Astrocyte (in vitro differentiated cells and primary cell): ENCODE measurements around the gene C19orf33. TPM values are rescaled to one million over a fixed set of nuclear protein-coding genes. Genes with fewer than 3 reads are reported as not detected.
A peak's percentile ranks its signal among the peaks of the same experiment; 100 is the strongest.

Source experiments
- DNase-seq: peaks from one replicate; pipeline ENCODE4 v3.0.0-alpha.2; 2010; ENCODE audit warnings: low read depth
- FAIRE-seq: peaks from 2 replicates; lab custom pipeline; 2011; peaks lifted over from hg19 to GRCh38; lab: Jason Lieb, UNC
- H2AFZ ChIP-seq: 2 replicates; pipeline ENCODE4 v1.6.0; 2012; ENCODE audit warnings: low read depth, low read length, inconsistent platforms
- H3K27ac ChIP-seq: 2 replicates; pipeline ENCODE4 v1.5.1; 2011; ENCODE audit warnings: low read depth, low read length, inconsistent platforms
- H3K27me3 ChIP-seq: 2 replicates; pipeline ENCODE4 v1.6.0; 2011; ENCODE audit warnings: low read length, inconsistent platforms; ENCODE audit not compliant: insufficient read depth
- H3K36me3 ChIP-seq: 2 replicates; pipeline ENCODE4 v1.5.1; 2011; ENCODE audit warnings: low read length, inconsistent platforms; ENCODE audit not compliant: insufficient read depth
- H3K4me1 ChIP-seq: 2 replicates; pipeline ENCODE4 v1.5.1; 2011; ENCODE audit warnings: low read length, inconsistent platforms; ENCODE audit not compliant: insufficient read depth
- H3K4me2 ChIP-seq: 2 replicates; pipeline ENCODE4 v1.6.0; 2012; ENCODE audit warnings: low read length, inconsistent platforms
- H3K4me3 ChIP-seq: 2 replicates; pipeline ENCODE4 v1.5.1; 2011; ENCODE audit warnings: low read depth, mild to moderate bottlenecking, low read length, inconsistent platforms; ENCODE audit not compliant: insufficient read depth
- H3K79me2 ChIP-seq: 2 replicates; pipeline ENCODE4 v1.6.0; 2012; ENCODE audit warnings: mild to moderate bottlenecking, low read length, inconsistent platforms; ENCODE audit not compliant: insufficient read depth
- H3K9ac ChIP-seq: 2 replicates; pipeline ENCODE4 v1.6.0; 2012; ENCODE audit warnings: mild to moderate bottlenecking, low read length, inconsistent platforms
- H3K9me3 ChIP-seq: 2 replicates; pipeline ENCODE4 v1.5.1; 2012; ENCODE audit warnings: low read depth, mild to moderate bottlenecking, low read length, inconsistent platforms; ENCODE audit not compliant: insufficient read depth
- H4K20me1 ChIP-seq: 2 replicates; pipeline ENCODE4 v1.6.0; 2012; ENCODE audit warnings: low read length, inconsistent platforms; ENCODE audit not compliant: insufficient read depth
- H3K27ac Mint-ChIP-seq: one replicate; pipeline ENCODE4 v1.8.0; 2021; ENCODE audit warnings: mild to moderate bottlenecking, mixed read lengths; ENCODE audit not compliant: unreplicated experiment
- H3K27me3 Mint-ChIP-seq: one replicate; pipeline ENCODE4 v1.8.0; 2021; ENCODE audit warnings: low read depth, mixed read lengths; ENCODE audit not compliant: unreplicated experiment
- H3K36me3 Mint-ChIP-seq: one replicate; pipeline ENCODE4 v1.8.0; 2021; ENCODE audit warnings: low read depth, mixed read lengths; ENCODE audit not compliant: unreplicated experiment
- H3K4me1 Mint-ChIP-seq: one replicate; pipeline ENCODE4 v1.8.0; 2021; ENCODE audit warnings: low read depth, mixed read lengths; ENCODE audit not compliant: unreplicated experiment
- H3K4me3 Mint-ChIP-seq: one replicate; pipeline ENCODE4 v1.8.0; 2021; ENCODE audit warnings: mild to moderate bottlenecking, moderate library complexity, mixed read lengths; ENCODE audit not compliant: unreplicated experiment
- H3K9me3 Mint-ChIP-seq: one replicate; pipeline ENCODE4 v1.8.0; 2021; ENCODE audit warnings: mild to moderate bottlenecking, mixed read lengths; ENCODE audit not compliant: unreplicated experiment
- EZH2 ChIP-seq: IDR thresholded peaks from 2 replicates; pipeline ENCODE4 v1.6.1; 2012; ENCODE audit warnings: mild to moderate bottlenecking, low read length, inconsistent platforms; ENCODE audit not compliant: insufficient read depth
- total RNA-seq: library from RNA; stranded (reverse); gene quantifications from 2 replicates; pipeline ENCODE4 v1.2.1, GENCODE V29; 2021
- TF ChIP-seq, protein P1 (sequence below): IDR thresholded peaks from 2 replicates; pipeline ENCODE4 v1.5.1; 2011; ENCODE audit warnings: low read depth, mild to moderate bottlenecking, inconsistent platforms, low read length, moderate library complexity; ENCODE audit not compliant: insufficient read depth

Gene C19orf33
- total RNA-seq, 1 donor from 2014 or later, result 5.8 TPM

DNA sequence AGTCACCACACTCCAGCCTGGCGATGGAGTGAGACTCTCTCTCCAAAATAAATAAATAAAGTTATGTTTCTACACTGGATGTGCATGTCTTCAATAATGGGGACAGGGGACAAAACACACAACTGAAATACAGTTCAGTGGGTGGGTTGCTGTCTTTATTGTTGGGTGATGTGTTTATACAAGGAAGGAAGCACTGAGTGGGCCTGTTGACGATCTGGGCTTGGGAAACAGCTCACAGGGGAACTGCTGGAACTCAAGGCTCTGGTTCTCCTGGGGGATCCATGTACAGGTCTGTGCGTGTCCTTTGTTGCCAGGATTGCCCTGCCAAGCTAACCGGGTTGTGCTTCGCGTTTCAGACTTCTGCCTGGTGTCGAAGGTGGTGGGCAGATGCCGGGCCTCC is 20.8 kb upstream of the C19orf33 start:
- Histone ChIP-seq H3K4me2 (no peak overlapping the region), H3K9me3 (no peaks in the 10 kb centered on the region), H3K4me1 (peaks cover 16% of the 10 kb centered on the region), H3K4me3 (no peak overlapping the region), H3K36me3 (no peaks in the 10 kb centered on the region), H3K27ac (no peak overlapping the region), H4K20me1 (no peaks in the 10 kb centered on the region), H3K9ac (no peak overlapping the region), H3K27me3 (no peaks in the 10 kb centered on the region), H2AFZ (no peak overlapping the region), H3K79me2 (no peaks in the 10 kb centered on the region)
- Mint-ChIP-seq H3K4me3 (no peak overlapping the region), H3K27ac (no peak overlapping the region), H3K27me3 (no peaks in the 10 kb centered on the region), H3K36me3 (peaks cover 6% of the 10 kb centered on the region), H3K4me1 (peaks cover 5% of the 10 kb centered on the region), H3K9me3 (no peaks in the 10 kb centered on the region)
- FAIRE-seq (no peak), DNase-seq (no peak)
- no peak for TF ChIP-seq EZH2
- TF ChIP-seq, protein P1, sequence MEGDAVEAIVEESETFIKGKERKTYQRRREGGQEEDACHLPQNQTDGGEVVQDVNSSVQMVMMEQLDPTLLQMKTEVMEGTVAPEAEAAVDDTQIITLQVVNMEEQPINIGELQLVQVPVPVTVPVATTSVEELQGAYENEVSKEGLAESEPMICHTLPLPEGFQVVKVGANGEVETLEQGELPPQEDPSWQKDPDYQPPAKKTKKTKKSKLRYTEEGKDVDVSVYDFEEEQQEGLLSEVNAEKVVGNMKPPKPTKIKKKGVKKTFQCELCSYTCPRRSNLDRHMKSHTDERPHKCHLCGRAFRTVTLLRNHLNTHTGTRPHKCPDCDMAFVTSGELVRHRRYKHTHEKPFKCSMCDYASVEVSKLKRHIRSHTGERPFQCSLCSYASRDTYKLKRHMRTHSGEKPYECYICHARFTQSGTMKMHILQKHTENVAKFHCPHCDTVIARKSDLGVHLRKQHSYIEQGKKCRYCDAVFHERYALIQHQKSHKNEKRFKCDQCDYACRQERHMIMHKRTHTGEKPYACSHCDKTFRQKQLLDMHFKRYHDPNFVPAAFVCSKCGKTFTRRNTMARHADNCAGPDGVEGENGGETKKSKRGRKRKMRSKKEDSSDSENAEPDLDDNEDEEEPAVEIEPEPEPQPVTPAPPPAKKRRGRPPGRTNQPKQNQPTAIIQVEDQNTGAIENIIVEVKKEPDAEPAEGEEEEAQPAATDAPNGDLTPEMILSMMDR, result no peak

DNA sequence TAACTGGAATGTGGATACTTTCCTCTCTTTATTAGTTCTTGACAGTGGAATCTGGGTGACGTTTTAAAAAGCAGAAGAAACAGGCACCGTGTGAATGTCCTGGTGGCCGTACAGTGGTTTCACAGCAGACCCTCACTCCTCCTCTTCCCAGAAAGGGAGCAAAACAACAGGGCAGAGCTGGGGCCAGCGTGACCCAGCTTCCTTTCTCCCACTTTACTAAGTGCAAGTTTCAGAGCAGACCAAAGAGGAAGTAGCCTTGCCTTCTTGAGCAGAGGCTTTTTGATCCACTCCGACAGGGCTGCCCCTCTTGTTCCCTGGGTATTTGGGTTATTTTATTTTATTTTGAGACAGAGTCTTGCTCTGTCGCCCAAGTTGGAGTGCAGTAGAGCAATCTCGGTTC is 19.6 kb upstream of the C19orf33 start:
- FAIRE-seq (no peak), DNase-seq (no peak)
- H3K27ac Mint-ChIP-seq, result no peak overlapping the region
- no peak overlapping the region for H3K4me3 Mint-ChIP-seq
- peaks cover 8% of the 10 kb centered on the region for H3K36me3 Mint-ChIP-seq
- Histone ChIP-seq H4K20me1 (no peaks in the 10 kb centered on the region), H3K27me3 (no peaks in the 10 kb centered on the region), H3K27ac (no peak overlapping the region), H3K4me1 (peaks cover 15% of the 10 kb centered on the region), H3K4me2 (no peak overlapping the region), H2AFZ (no peak overlapping the region), H3K4me3 (no peak overlapping the region), H3K9me3 (no peaks in the 10 kb centered on the region), H3K9ac (no peak overlapping the region), H3K36me3 (no peaks in the 10 kb centered on the region), H3K79me2 (no peaks in the 10 kb centered on the region)
- no peak for TF ChIP-seq EZH2
- TF ChIP-seq, protein P1, result no peak
- H3K9me3 Mint-ChIP-seq, result no peaks in the 10 kb centered on the region
- H3K27me3 Mint-ChIP-seq, result no peaks in the 10 kb centered on the region
- no peaks in the 10 kb centered on the region for H3K4me1 Mint-ChIP-seq

DNA sequence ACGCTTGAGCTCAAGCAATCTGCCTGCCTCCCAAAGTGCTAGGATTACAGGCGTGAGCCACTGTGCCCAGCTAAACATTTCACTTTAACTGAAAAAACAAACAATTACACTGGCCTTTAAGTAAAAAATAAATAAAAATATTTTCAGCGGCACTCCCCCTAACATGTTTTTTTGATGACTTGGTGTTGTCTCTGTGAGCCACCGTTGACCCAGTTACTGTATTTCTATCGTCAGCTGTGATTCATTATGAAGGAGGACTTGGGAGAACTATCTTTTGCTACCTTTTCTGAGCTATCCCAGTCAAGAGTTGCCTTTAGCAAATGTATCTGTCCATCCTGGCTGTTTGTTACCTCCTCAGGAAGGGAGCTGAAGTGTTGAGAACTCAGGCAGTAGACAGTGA is 18.5 kb upstream of the C19orf33 start:
- Histone ChIP-seq H3K36me3 (no peaks in the 10 kb centered on the region), H3K4me3 (no peak overlapping the region), H3K9me3 (no peaks in the 10 kb centered on the region), H3K79me2 (no peaks in the 10 kb centered on the region), H3K4me1 (peaks cover 24% of the 10 kb centered on the region), H3K9ac (peak overlapping the region; percentile 20), H3K27me3 (no peaks in the 10 kb centered on the region), H3K27ac (peak overlapping the region; percentile 26), H2AFZ (peak overlapping the region; percentile 58), H3K4me2 (no peak overlapping the region), H4K20me1 (no peaks in the 10 kb centered on the region)
- FAIRE-seq, result peak; percentile 47
- Mint-ChIP-seq H3K4me3 (no peak overlapping the region), H3K9me3 (no peaks in the 10 kb centered on the region), H3K27ac (no peak overlapping the region), H3K4me1 (peaks cover 2% of the 10 kb centered on the region), H3K27me3 (no peaks in the 10 kb centered on the region), H3K36me3 (peaks cover 8% of the 10 kb centered on the region)
- TF ChIP-seq EZH2, result no peak
- TF ChIP-seq, protein P1, result no peak
- DNase-seq, result no peak
